GM13976 (cell line): ENCODE measurements around the gene PHC2.

ENCODE experiments used
- DNase-seq: peaks from one replicate; pipeline ENCODE4 v3.0.0; 2012; ENCODE audit warnings: low spot score
- CTCF ChIP-seq: IDR thresholded peaks from 2 replicates; pipeline ENCODE4 v1.5.1; 2012; ENCODE audit warnings: borderline replicate concordance, mild to moderate bottlenecking; ENCODE audit not compliant: insufficient read depth; ENCODE audit errors: extremely low read depth, missing control alignments, control extremely low read depth
- in situ Hi-C: fragments of 300-500 bp; cut with MboI; formaldehyde crosslinking; loops from one replicate; pipeline ENCODE4 v1.12.0; 2022; ENCODE audit warnings: low sequenced_read_pairs, mixed read lengths, inconsistent platforms; ENCODE audit not compliant: unreplicated experiment

The PHC2 gene

DNA sequence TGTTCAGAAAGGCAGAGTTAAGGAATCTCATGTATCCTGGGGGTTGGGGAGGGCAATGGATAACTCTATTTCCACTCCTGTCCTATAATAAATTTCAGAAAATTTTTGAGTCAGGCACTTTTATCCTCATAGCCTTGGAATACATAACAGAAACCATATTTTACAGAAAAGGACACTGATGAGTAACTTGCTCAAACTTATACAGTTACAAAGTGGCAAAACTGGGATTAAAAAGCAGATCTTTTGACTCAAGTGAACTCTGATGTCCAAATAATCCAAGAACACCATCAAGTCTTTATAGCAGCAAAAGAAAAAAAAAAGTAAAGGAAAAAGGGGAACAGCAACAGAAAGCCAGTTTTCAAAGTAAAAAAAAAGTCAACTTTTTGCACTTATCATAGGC lies 36.9 kb downstream of the PHC2 start:
- in situ Hi-C loops = no loop called here
- TF ChIP-seq CTCF = no peak
- no peak for DNase-seq

- in situ Hi-C loops = no loop called here
- no peak for DNase-seq
- no peak for TF ChIP-seq CTCF
Observed at GRCh38 chr1:33393524-33393923, 37.4 kb downstream of the PHC2 start.

DNA sequence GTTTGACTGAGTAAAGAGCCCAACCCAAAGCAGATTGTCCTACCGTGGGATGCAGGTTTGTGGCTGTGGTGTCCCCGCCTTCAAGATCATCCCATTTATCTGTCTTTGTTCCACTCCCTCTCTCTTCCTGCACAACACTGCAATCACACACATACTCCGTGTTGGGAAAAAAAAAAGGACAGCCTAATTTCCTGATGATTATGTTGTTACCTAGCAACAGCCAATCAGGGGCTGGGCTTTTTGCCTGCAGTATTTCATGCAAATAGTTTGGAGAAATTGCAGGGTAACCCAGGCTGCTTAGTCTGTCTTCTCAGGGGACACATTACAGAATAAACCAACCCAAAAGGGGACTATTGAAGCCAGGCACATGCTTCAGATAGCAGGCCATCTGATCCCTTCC lies 38.3 kb downstream of the PHC2 start:
- no peak for TF ChIP-seq CTCF
- DNase-seq = no peak
- in situ Hi-C loops = no loop called here

- in situ Hi-C loops = no loop called here
- no peak for DNase-seq
- TF ChIP-seq CTCF = no peak
Observed at GRCh38 chr1:33392206-33392605, 38.7 kb downstream of the PHC2 start.

GRCh38 chr1:33391343-33392078 lies 39.4 kb downstream of the PHC2 start:
- in situ Hi-C loops = no loop called here
- no peak for DNase-seq
- TF ChIP-seq CTCF = no peak

DNA sequence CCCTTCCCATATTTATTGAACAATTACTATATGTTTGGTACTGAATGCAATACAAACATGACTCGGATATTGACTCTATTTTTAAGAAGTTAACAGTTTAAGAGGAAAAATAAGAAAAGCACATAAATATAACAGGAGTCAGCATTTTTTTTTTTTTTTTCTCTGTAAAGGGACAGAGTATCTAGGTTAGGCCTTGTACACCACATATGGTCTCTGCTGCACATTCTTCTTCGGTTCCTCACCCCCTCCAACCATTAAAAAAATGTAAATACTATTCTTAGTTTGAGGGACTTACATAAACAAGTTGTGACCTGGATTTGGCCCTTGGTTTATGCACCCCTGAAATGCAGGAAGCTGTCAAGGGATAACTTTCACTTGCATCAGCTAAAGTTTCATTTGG lies 40.4 kb downstream of the PHC2 start:
- in situ Hi-C loops = no loop called here
- no peak for TF ChIP-seq CTCF
- DNase-seq = no peak
